ENCODE measurements around the gene LMO7. TPM values are rescaled to one million over a fixed set of nuclear protein-coding genes. Genes with fewer than 3 reads are reported as not detected.

The LMO7 gene
- total and polyA plus RNA-seq, 2 of the 13 experiments (the other 11 are each of a cell fraction or from before 2014, with no cell fraction given) = 34.0 to 121 TPM

GRCh38 chr13:75895168-75895567 lies 259.0 kb downstream of the LMO7 start:
- Histone ChIP-seq H3K4me3 (replicated peaks in 1 of 3; ENCODE audit: insufficient read depth in 1 of 3, low read depth in 2 of 3, low read length in 3 of 3) (no peak overlapping the region), H2AFZ (ENCODE audit: low read length) (no peak overlapping the region), H3K79me2 (ENCODE audit: insufficient read depth, low read length) (no peaks in the 10 kb centered on the region), H3K9me3 (ENCODE audit: low read length) (no peaks in the 10 kb centered on the region), H3K27me3 (ENCODE audit: control insufficient read depth in 1 of 2, insufficient read depth in 2 of 2, low read length in 2 of 2) (no peaks in the 10 kb centered on the region), H3K27ac (ENCODE audit: extremely low read length, insufficient read depth, low read length) (no peak overlapping the region), H3K4me1 (ENCODE audit: insufficient read depth, low read length) (no peaks in the 10 kb centered on the region), H3K36me3 (replicated peaks in 1 of 2; ENCODE audit: control insufficient read depth in 1 of 2, insufficient read depth in 2 of 2, low read length in 2 of 2) (no peaks in the 10 kb centered on the region), H4K20me1 (ENCODE audit: insufficient read depth, low read length) (no peaks in the 10 kb centered on the region), H3K9ac (ENCODE audit: insufficient read depth, low read depth, low read length) (no peak overlapping the region), H3K4me2 (ENCODE audit: low read depth, low read length) (no peak overlapping the region)
- no peak for FAIRE-seq
- DNase-seq (ENCODE audit: low spot score) = no peak
- ChIA-PET CTCF (ENCODE audit: low intra/inter-chr PET ratio, low total read pairs) (no interaction called here), POLR2A (no interaction called here)
- 0% methylated on average over 3 of the region's 3 CpGs for WGBS (ENCODE audit: low lambda C conversion rate)
- ATAC-seq = no peak
- intact Hi-C loops (cut with micrococcal nuclease; ENCODE audit: unreplicated experiment) (no loop called here), in situ Hi-C loops (cut with HindIII; ENCODE audit: extremely low pct_ligation_motif_present, low pct_unique_long_range_greater_than_20kb) (no loop called here)
- BruUV-seq (replicated peaks) = no TSS peak
- TF ChIP-seq NFATC3 (CRISPR knock-in tag; IDR thresholded peaks at IDR 0.05) (no peak), ZNF431 (CRISPR knock-in tag; IDR thresholded peaks at IDR 0.05; ENCODE audit: borderline replicate concordance, low read depth) (no peak), PCBP2 (optimal IDR thresholded peaks at IDR 0.05; ENCODE audit: low read depth, low read length, poor library complexity, severe bottlenecking) (no peak), ZNF17 (CRISPR knock-in tag; IDR thresholded peaks at IDR 0.05) (no peak), ZBTB4 (CRISPR knock-in tag; IDR thresholded peaks at IDR 0.05; ENCODE audit: borderline replicate concordance) (no peak), IRF2 (CRISPR knock-in tag; IDR thresholded peaks at IDR 0.05) (no peak), ZNF816 (CRISPR knock-in tag; IDR thresholded peaks at IDR 0.05; ENCODE audit: borderline replicate concordance) (no peak), ZNF609 (CRISPR knock-in tag; IDR thresholded peaks at IDR 0.05; ENCODE audit: borderline replicate concordance) (no peak)

Data from HepG2 (cell line).